22Rv1 (cell line): ENCODE data around the gene CABCOCO1.

Source experiments
- CTCF ChIP-seq: fragments of 450-650 bp; IDR thresholded peaks from 2 replicates; pipeline ENCODE4 v1.5.1; 2017; ENCODE audit warnings: mild to moderate bottlenecking
- ZFX ChIP-seq: fragments of 450-650 bp; IDR thresholded peaks from 2 replicates; pipeline ENCODE4 v1.6.1; 2017; ENCODE audit warnings: antibody characterized with exemption, borderline replicate concordance

- TF ChIP-seq CTCF (no peak), ZFX (no peak)
These were observed 130.2 kb downstream of the CABCOCO1 start for GRCh38 chr10:61792921-61793320.
